ENCODE results near the gene BBOF1. TPM values are rescaled to one million over a fixed set of nuclear protein-coding genes. Genes with fewer than 3 reads are reported as not detected.

The BBOF1 gene
- total and polyA plus RNA-seq, 8 donors = 1.8 to 13.0 (median 4.0) TPM; not detected in 2

- Histone ChIP-seq H3K36me3 (peaks cover 39 to 100% (median 98%) of the 10 kb centered on the region in 4 donors), H3K4me3 (no peak overlapping the region), H3K27me3 (no peaks in the 10 kb centered on the region), H3K4me1 (peaks cover 0 to 26% (median 10%) of the 10 kb centered on the region in 4 donors), H3K27ac (no peak overlapping the region), H3K9me3 (no peaks in the 10 kb centered on the region)
- no peak for TF ChIP-seq EP300 (IDR thresholded peaks at IDR 0.05)
- TF ChIP-seq POLR2A (IDR thresholded peaks at IDR 0.05) = no peak
- no peak for TF ChIP-seq POLR2AphosphoS5 (IDR thresholded peaks at IDR 0.05)
- TF ChIP-seq CTCF (IDR thresholded peaks at IDR 0.05) = no peak
- no peak for DNase-seq
- intact Hi-C loops (cut with DNase I; ENCODE audit: low total_unique reads) = no loop called here
Measured at GRCh38 chr14:74064426-74064825, 45.3 kb downstream of the BBOF1 start.

- intact Hi-C loops (cut with DNase I; ENCODE audit: low total_unique reads) = no loop called here
- 90 to 94% (median 93%) methylated on average over 3 of the region's 3 CpGs for WGBS, 5 donors
Measured at GRCh38 chr14:74064883-74065282, 45.7 kb downstream of the BBOF1 start.

GRCh38 chr14:74065746-74066575 is 46.8 kb downstream of the BBOF1 start:
- Histone ChIP-seq H3K9me3 (no peaks in the 10 kb centered on the region), H3K4me3 (no peak overlapping the region), H3K27ac (no peak overlapping the region), H3K36me3 (peaks cover 40 to 100% (median 97%) of the 10 kb centered on the region in 4 donors), H3K4me1 (peaks cover 0 to 26% (median 10%) of the 10 kb centered on the region in 4 donors), H3K27me3 (no peaks in the 10 kb centered on the region)
- TF ChIP-seq EP300 (IDR thresholded peaks at IDR 0.05) (no peak), CTCF (IDR thresholded peaks at IDR 0.05) (no peak), POLR2AphosphoS5 (IDR thresholded peaks at IDR 0.05) (no peak), POLR2A (IDR thresholded peaks at IDR 0.05) (no peak)
- DNase-seq = no peak
- 37 to 55% (median 45%) methylated on average over 3 of the region's 3 CpGs for WGBS, 5 donors
- intact Hi-C loops (cut with DNase I; ENCODE audit: low total_unique reads) = no loop called here

More at GRCh38 chr14:74064883-74065282, 45.7 kb downstream of the BBOF1 start:
- peaks cover 39 to 100% (median 97%) of the 10 kb centered on the region in 4 donors for H3K36me3 ChIP-seq
- H3K27ac ChIP-seq = no peak overlapping the region
- no peaks in the 10 kb centered on the region for H3K9me3 ChIP-seq
- no peak for TF ChIP-seq CTCF (IDR thresholded peaks at IDR 0.05)
- no peak for TF ChIP-seq POLR2A (IDR thresholded peaks at IDR 0.05)
- TF ChIP-seq EP300 (IDR thresholded peaks at IDR 0.05) = no peak
- no peak for TF ChIP-seq POLR2AphosphoS5 (IDR thresholded peaks at IDR 0.05)
- H3K4me1 ChIP-seq = peaks cover 0 to 26% (median 10%) of the 10 kb centered on the region in 4 donors
- H3K27me3 ChIP-seq = no peaks in the 10 kb centered on the region
- no peak for DNase-seq
- H3K4me3 ChIP-seq = no peak overlapping the region

GRCh38 chr14:74077401-74077800 is 58.3 kb downstream of the BBOF1 start:
- Histone ChIP-seq H3K27ac (no peak overlapping the region), H3K27me3 (no peaks in the 10 kb centered on the region), H3K9me3 (no peaks in the 10 kb centered on the region), H3K4me3 (no peak overlapping the region), H3K4me1 (peaks cover 9 to 34% (median 23%) of the 10 kb centered on the region in 4 donors), H3K36me3 (peaks cover 0 to 26% (median 22%) of the 10 kb centered on the region in 4 donors)
- no peak for TF ChIP-seq EP300 (IDR thresholded peaks at IDR 0.05)
- TF ChIP-seq CTCF (IDR thresholded peaks at IDR 0.05) = no peak
- 35 to 95% (median 83%) methylated on average over 1 of the region's 1 CpG for WGBS, 5 donors
- DNase-seq = no peak
- intact Hi-C loops (cut with DNase I; ENCODE audit: low total_unique reads) = no loop called here

Data from stomach (tissue), 9 donors.